Measurements from ENCODE around the gene USP17L20.
"Not testable (repeated sequence)": the region's sequence is repeated elsewhere in the genome, so short reads cannot be mapped to it uniquely, and the experiment has no call there.

Gene USP17L20

GRCh38 chr4:9257824-9258223 is at the start of gene USP17L20:
Gene USP17L20, plus strand, starts transcription at chr4:9258124. Its CDS starts 0 bp downstream, at chr4:9258124.
- not testable (repeated sequence) for DNase-seq (ENCODE audit: low read depth)

- not testable (repeated sequence) for DNase-seq (ENCODE audit: low read depth)
These were observed 47.6 kb upstream of the USP17L20 start, which contains the start of gene USP17L10 for GRCh38 chr4:9210357-9210756. Gene USP17L10, plus strand, starts transcription at chr4:9210657. Its CDS starts 0 bp downstream, at chr4:9210657.

GRCh38 chr4:9214701-9215100 is 43.2 kb upstream of the USP17L20 start:
- DNase-seq (ENCODE audit: low read depth) = not testable (repeated sequence)

- not testable (repeated sequence) for DNase-seq (ENCODE audit: low read depth)
These were observed 42.8 kb upstream of the USP17L20 start, which contains the start of gene USP17L11 for GRCh38 chr4:9215105-9215504. Gene USP17L11, plus strand, starts transcription at chr4:9215405. Its CDS starts 0 bp downstream, at chr4:9215405.

- not testable (repeated sequence) for DNase-seq (ENCODE audit: low read depth)
These were observed 38.1 kb upstream of the USP17L20 start, which contains the start of gene USP17L12 for GRCh38 chr4:9219852-9220251. Gene USP17L12, plus strand, starts transcription at chr4:9220152. Its CDS starts 0 bp downstream, at chr4:9220152.

- DNase-seq (ENCODE audit: low read depth) = not testable (repeated sequence)
These were observed 33.3 kb upstream of the USP17L20 start, which contains the start of gene USP17L13 for GRCh38 chr4:9224596-9224995. Gene USP17L13, plus strand, starts transcription at chr4:9224896. Its CDS starts 0 bp downstream, at chr4:9224896.

- not testable (repeated sequence) for DNase-seq (ENCODE audit: low read depth)
These were observed 27.7 kb upstream of the USP17L20 start for GRCh38 chr4:9230249-9230648.

- not testable (repeated sequence) for DNase-seq (ENCODE audit: low read depth)
These were observed 23.8 kb upstream of the USP17L20 start, which contains the start of gene USP17L15 for GRCh38 chr4:9234085-9234484. Gene USP17L15, plus strand, starts transcription at chr4:9234385. Its CDS starts 0 bp downstream, at chr4:9234385.

- DNase-seq (ENCODE audit: low read depth) = not testable (repeated sequence)
These were observed 19.5 kb upstream of the USP17L20 start for GRCh38 chr4:9238461-9238860.

- not testable (repeated sequence) for DNase-seq (ENCODE audit: low read depth)
These were observed 14.3 kb upstream of the USP17L20 start, which contains the start of gene USP17L17 for GRCh38 chr4:9243579-9243978. Gene USP17L17, plus strand, starts transcription at chr4:9243879. Its CDS starts 0 bp downstream, at chr4:9243879.

GRCh38 chr4:9247953-9248680 is 9.8 kb upstream of the USP17L20 start, which contains the start of gene USP17L18:
Gene USP17L18, plus strand, starts transcription at chr4:9248630. Its CDS starts 0 bp downstream, at chr4:9248630.
- DNase-seq (ENCODE audit: low read depth) = peak; percentile 0

GRCh38 chr4:9253078-9253477 is 4.8 kb upstream of the USP17L20 start, which contains the start of gene USP17L19:
Gene USP17L19, plus strand, starts transcription at chr4:9253378. Its CDS starts 0 bp downstream, at chr4:9253378.
- DNase-seq (ENCODE audit: low read depth) = not testable (repeated sequence)

- not testable (repeated sequence) for DNase-seq (ENCODE audit: low read depth)
These were observed 4.6 kb downstream of the USP17L20 start, which contains the start of gene USP17L21 for GRCh38 chr4:9262572-9262971. Gene USP17L21, plus strand, starts transcription at chr4:9262872. Its CDS starts 0 bp downstream, at chr4:9262872.

- not testable (repeated sequence) for DNase-seq (ENCODE audit: low read depth)
These were observed 9.4 kb downstream of the USP17L20 start, which contains the start of gene USP17L22 for GRCh38 chr4:9267319-9267718. Gene USP17L22, plus strand, starts transcription at chr4:9267619. Its CDS starts 0 bp downstream, at chr4:9267619.

GRCh38 chr4:9271719-9272118 is 13.8 kb downstream of the USP17L20 start:
- DNase-seq (ENCODE audit: low read depth) = not testable (repeated sequence)
